ENCODE results near the gene LONP2. TPM values are rescaled to one million over a fixed set of nuclear protein-coding genes. Genes with fewer than 3 reads are reported as not detected.

The LONP2 gene
- total and polyA plus RNA-seq, 10 donors: 20.1 to 75.4 (median 54.1) TPM

GRCh38 chr16:48330841-48331192 lies 86.7 kb downstream of the LONP2 start:
- 12 to 43% (median 27%) methylated on average over 3 of the region's 3 CpGs for WGBS, 5 donors
- no peaks in the 10 kb centered on the region for H3K27me3 ChIP-seq (replicated peaks in 1 of 7)
- H3K4me3 ChIP-seq: no peak overlapping the region
- no peaks in the 10 kb centered on the region for H3K9me3 ChIP-seq
- intact Hi-C loops (cut with DNase I; ENCODE audit: low total_unique reads): no loop called here
- TF ChIP-seq POLR2A (IDR thresholded peaks at IDR 0.05): no peak
- no peak for TF ChIP-seq POLR2AphosphoS5 (IDR thresholded peaks at IDR 0.05)
- no peak for TF ChIP-seq CTCF (IDR thresholded peaks at IDR 0.05 in 8 of 11, conservative IDR thresholded peaks at IDR 0.05 in 3 of 11)
- peaks cover 0 to 12% (median 0%) of the 10 kb centered on the region in 6 donors for H3K4me1 ChIP-seq
- no peak for DNase-seq
- H3K36me3 ChIP-seq: peaks cover 0 to 70% (median 17%) of the 10 kb centered on the region in 6 donors
- H3K27ac ChIP-seq: no peak overlapping the region

GRCh38 chr16:48332978-48333377 lies 88.9 kb downstream of the LONP2 start:
- no peak overlapping the region for H3K27ac ChIP-seq
- H3K9me3 ChIP-seq: no peaks in the 10 kb centered on the region
- DNase-seq: no peak
- H3K27me3 ChIP-seq (replicated peaks in 1 of 7): no peaks in the 10 kb centered on the region
- H3K4me1 ChIP-seq: peaks cover 0 to 12% (median 0%) of the 10 kb centered on the region in 6 donors
- H3K4me3 ChIP-seq: no peak overlapping the region
- intact Hi-C loops (cut with DNase I; ENCODE audit: low total_unique reads): no loop called here
- no peak for TF ChIP-seq POLR2A (IDR thresholded peaks at IDR 0.05)
- TF ChIP-seq POLR2AphosphoS5 (IDR thresholded peaks at IDR 0.05): no peak
- TF ChIP-seq CTCF (IDR thresholded peaks at IDR 0.05 in 8 of 11, conservative IDR thresholded peaks at IDR 0.05 in 3 of 11): no peak
- peaks cover 0 to 83% (median 26%) of the 10 kb centered on the region in 6 donors for H3K36me3 ChIP-seq
- 74 to 94% (median 79%) methylated on average over 5 of the region's 5 CpGs for WGBS, 5 donors

- Histone ChIP-seq H3K4me3 (no peak overlapping the region), H3K36me3 (peaks cover 0 to 86% (median 26%) of the 10 kb centered on the region in 6 donors), H3K27me3 (replicated peaks in 1 of 7) (no peaks in the 10 kb centered on the region), H3K9me3 (no peaks in the 10 kb centered on the region), H3K4me1 (peaks cover 0 to 12% (median 0%) of the 10 kb centered on the region in 6 donors), H3K27ac (no peak overlapping the region)
- TF ChIP-seq POLR2A (IDR thresholded peaks at IDR 0.05) (no peak), CTCF (IDR thresholded peaks at IDR 0.05 in 8 of 11, conservative IDR thresholded peaks at IDR 0.05 in 3 of 11) (no peak), POLR2AphosphoS5 (IDR thresholded peaks at IDR 0.05) (no peak)
- 95 to 97% (median 95%) methylated on average over 9 of the region's 9 CpGs for WGBS, 5 donors
- DNase-seq: no peak
- intact Hi-C loops (cut with DNase I; ENCODE audit: low total_unique reads): no loop called here
Observed at GRCh38 chr16:48334325-48334724, 90.2 kb downstream of the LONP2 start.

GRCh38 chr16:48335961-48336360 lies 91.9 kb downstream of the LONP2 start:
- TF ChIP-seq CTCF (IDR thresholded peaks at IDR 0.05 in 8 of 11, conservative IDR thresholded peaks at IDR 0.05 in 3 of 11): no peak
- no peak for TF ChIP-seq POLR2AphosphoS5 (IDR thresholded peaks at IDR 0.05)
- no peak for TF ChIP-seq POLR2A (IDR thresholded peaks at IDR 0.05)
- intact Hi-C loops (cut with DNase I; ENCODE audit: low total_unique reads): no loop called here
- Histone ChIP-seq H3K9me3 (no peaks in the 10 kb centered on the region), H3K36me3 (peaks cover 0 to 98% (median 34%) of the 10 kb centered on the region in 6 donors), H3K27ac (no peak overlapping the region), H3K4me3 (no peak overlapping the region), H3K27me3 (replicated peaks in 1 of 7) (no peaks in the 10 kb centered on the region), H3K4me1 (peaks cover 0 to 4% (median 0%) of the 10 kb centered on the region in 6 donors)
- DNase-seq: no peak
- WGBS, 5 donors: 94 to 98% (median 95%) methylated on average over 3 of the region's 3 CpGs

All from spleen (tissue), 11 donors.